ENCODE results near the gene C19orf38.
"Not testable (repeated sequence)": the region's sequence is repeated elsewhere in the genome, so short reads cannot be mapped to it uniquely, and the experiment has no call there.

Gene C19orf38

GRCh38 chr19:10823690-10824089 is 24.5 kb upstream of the C19orf38 start:
- DNase-seq (ENCODE audit: low spot score): no peak

GRCh38 chr19:10826231-10826630 is 22.0 kb upstream of the C19orf38 start:
- DNase-seq (ENCODE audit: low spot score): no peak

GRCh38 chr19:10826846-10827245 is 21.4 kb upstream of the C19orf38 start:
- DNase-seq (ENCODE audit: low spot score): no peak

- DNase-seq (ENCODE audit: low spot score): no peak
Measured at GRCh38 chr19:10828981-10829821, 19.0 kb upstream of the C19orf38 start.

- no peak for DNase-seq (ENCODE audit: low spot score)
Measured at GRCh38 chr19:10829967-10830366, 18.2 kb upstream of the C19orf38 start.

GRCh38 chr19:10830370-10830769 is 17.8 kb upstream of the C19orf38 start:
- no peak for DNase-seq (ENCODE audit: low spot score)

GRCh38 chr19:10830931-10831779 is 17.1 kb upstream of the C19orf38 start:
- no peak for DNase-seq (ENCODE audit: low spot score)

- no peak for DNase-seq (ENCODE audit: low spot score)
Measured at GRCh38 chr19:10831987-10832938, 16.0 kb upstream of the C19orf38 start.

GRCh38 chr19:10832939-10833296 is 15.3 kb upstream of the C19orf38 start:
- no peak for DNase-seq (ENCODE audit: low spot score)

GRCh38 chr19:10835089-10835753 is 13.0 kb upstream of the C19orf38 start:
- DNase-seq (ENCODE audit: low spot score): no peak

GRCh38 chr19:10835754-10836478 is 12.3 kb upstream of the C19orf38 start, which contains the start of gene TMED1:
TSS of gene TMED1 (minus strand) at chr19:10836212. CDS start at chr19:10836191, 21 bp downstream.
- peak; percentile 100 for DNase-seq (ENCODE audit: low spot score)

- DNase-seq (ENCODE audit: low spot score): no peak
Measured at GRCh38 chr19:10836479-10837330, 11.5 kb upstream of the C19orf38 start.

GRCh38 chr19:10837649-10838048 is 10.6 kb upstream of the C19orf38 start:
- DNase-seq (ENCODE audit: low spot score): not testable (repeated sequence)

GRCh38 chr19:10838377-10838776 is 9.8 kb upstream of the C19orf38 start:
- no peak for DNase-seq (ENCODE audit: low spot score)

GRCh38 chr19:10839114-10840050 is 8.8 kb upstream of the C19orf38 start:
- DNase-seq (ENCODE audit: low spot score): no peak

GRCh38 chr19:10842788-10843187 is 5.4 kb upstream of the C19orf38 start:
- no peak for DNase-seq (ENCODE audit: low spot score)

GRCh38 chr19:10846500-10847202 is 1.6 kb upstream of the C19orf38 start:
- no peak for DNase-seq (ENCODE audit: low spot score)

- DNase-seq (ENCODE audit: low spot score): no peak
Measured at GRCh38 chr19:10850631-10851030, 2.4 kb downstream of the C19orf38 start.

All from cerebellar cortex (tissue), 1 donor.